Measurements from ENCODE around the gene EDEM3. TPM values are rescaled to one million over a fixed set of nuclear protein-coding genes. Genes with fewer than 3 reads are reported as not detected.
"Not testable (repeated sequence)": the region's sequence is repeated elsewhere in the genome, so short reads cannot be mapped to it uniquely, and the experiment has no call there.

The EDEM3 gene
- 10 to 100 TPM; 18.0 to 20.4 (median 19.1) TPM for total RNA-seq

- Mint-ChIP-seq H3K4me1 (ENCODE audit: low read depth) (peaks cover 44% of the 10 kb centered on the region), H3K36me3 (ENCODE audit: insufficient read depth) (peaks cover 2% of the 10 kb centered on the region), H3K4me3 (peak within 1 kb of the TSS; percentile 94), H3K27me3 (ENCODE audit: low read depth) (peaks cover 2% of the 10 kb centered on the region), H3K9me3 (no peaks in the 10 kb centered on the region)
- ATAC-seq = peak; percentile 93 to 94
- DNase-seq = peak; percentile 96
These were observed at the start of gene EDEM3 for GRCh38 chr1:184754476-184755225. Gene EDEM3 (minus strand): TSS chr1:184754858. CDS start chr1:184754646, 212 bp downstream.

- H3K9me3 Mint-ChIP-seq = no peaks in the 10 kb centered on the region
- peaks cover 6% of the 10 kb centered on the region for H3K4me1 Mint-ChIP-seq (ENCODE audit: low read depth)
- no peaks in the 10 kb centered on the region for H3K27me3 Mint-ChIP-seq (ENCODE audit: low read depth)
- peaks cover 2% of the 10 kb centered on the region for H3K36me3 Mint-ChIP-seq (ENCODE audit: insufficient read depth)
- ATAC-seq (no peak), DNase-seq (no peak)
- no peak overlapping the region for H3K4me3 Mint-ChIP-seq
These were observed 49.6 kb upstream of the EDEM3 start for GRCh38 chr1:184804220-184804619.

- no peaks in the 10 kb centered on the region for H3K27me3 Mint-ChIP-seq (ENCODE audit: low read depth)
- H3K4me3 Mint-ChIP-seq = no peak overlapping the region
- DNase-seq (no peak), ATAC-seq (no peak)
- H3K9me3 Mint-ChIP-seq = no peaks in the 10 kb centered on the region
- H3K4me1 Mint-ChIP-seq (ENCODE audit: low read depth) = peaks cover 6% of the 10 kb centered on the region
- H3K36me3 Mint-ChIP-seq (ENCODE audit: insufficient read depth) = peaks cover 2% of the 10 kb centered on the region
These were observed 48.5 kb upstream of the EDEM3 start for GRCh38 chr1:184803180-184803492.

GRCh38 chr1:184802354-184803179, 47.9 kb upstream of the EDEM3 start:
- H3K4me1 Mint-ChIP-seq (ENCODE audit: low read depth) = peaks cover 6% of the 10 kb centered on the region
- no peak for DNase-seq
- ATAC-seq = no peak
- no peaks in the 10 kb centered on the region for H3K9me3 Mint-ChIP-seq
- H3K36me3 Mint-ChIP-seq (ENCODE audit: insufficient read depth) = peaks cover 5% of the 10 kb centered on the region
- H3K27me3 Mint-ChIP-seq (ENCODE audit: low read depth) = no peaks in the 10 kb centered on the region
- H3K4me3 Mint-ChIP-seq = no peak overlapping the region

- ATAC-seq = no peak
- DNase-seq = no peak
- peaks cover 5% of the 10 kb centered on the region for H3K4me1 Mint-ChIP-seq (ENCODE audit: low read depth)
- peaks cover 5% of the 10 kb centered on the region for H3K36me3 Mint-ChIP-seq (ENCODE audit: insufficient read depth)
- H3K9me3 Mint-ChIP-seq = no peaks in the 10 kb centered on the region
- no peaks in the 10 kb centered on the region for H3K27me3 Mint-ChIP-seq (ENCODE audit: low read depth)
- no peak overlapping the region for H3K4me3 Mint-ChIP-seq
These were observed 46.8 kb upstream of the EDEM3 start for GRCh38 chr1:184801503-184801902.

GRCh38 chr1:184800876-184801275, 46.2 kb upstream of the EDEM3 start:
- DNase-seq = no peak
- peaks cover 7% of the 10 kb centered on the region for H3K36me3 Mint-ChIP-seq (ENCODE audit: insufficient read depth)
- H3K27me3 Mint-ChIP-seq (ENCODE audit: low read depth) = no peaks in the 10 kb centered on the region
- ATAC-seq = no peak
- H3K9me3 Mint-ChIP-seq = no peaks in the 10 kb centered on the region
- H3K4me1 Mint-ChIP-seq (ENCODE audit: low read depth) = peaks cover 4% of the 10 kb centered on the region
- H3K4me3 Mint-ChIP-seq = no peak overlapping the region

- Mint-ChIP-seq H3K9me3 (no peaks in the 10 kb centered on the region), H3K36me3 (ENCODE audit: insufficient read depth) (peaks cover 16% of the 10 kb centered on the region), H3K4me3 (no peak overlapping the region), H3K27me3 (ENCODE audit: low read depth) (no peaks in the 10 kb centered on the region), H3K4me1 (ENCODE audit: low read depth) (peaks cover 8% of the 10 kb centered on the region)
- ATAC-seq (no peak), DNase-seq (no peak)
These were observed 39.3 kb upstream of the EDEM3 start for GRCh38 chr1:184793967-184794366.

GRCh38 chr1:184792450-184792969, 37.9 kb upstream of the EDEM3 start:
- Mint-ChIP-seq H3K9me3 (no peaks in the 10 kb centered on the region), H3K4me3 (no peak overlapping the region), H3K36me3 (ENCODE audit: insufficient read depth) (peaks cover 13% of the 10 kb centered on the region), H3K4me1 (ENCODE audit: low read depth) (peaks cover 8% of the 10 kb centered on the region), H3K27me3 (ENCODE audit: low read depth) (no peaks in the 10 kb centered on the region)
- no peak for DNase-seq
- peak; percentile 53 to 70 for ATAC-seq

GRCh38 chr1:184791550-184791900, 36.9 kb upstream of the EDEM3 start:
- Mint-ChIP-seq H3K27me3 (ENCODE audit: low read depth) (no peaks in the 10 kb centered on the region), H3K4me3 (no peak overlapping the region), H3K4me1 (ENCODE audit: low read depth) (peaks cover 8% of the 10 kb centered on the region), H3K36me3 (ENCODE audit: insufficient read depth) (peaks cover 15% of the 10 kb centered on the region), H3K9me3 (no peaks in the 10 kb centered on the region)
- ATAC-seq = no peak
- DNase-seq = no peak

GRCh38 chr1:184790642-184791549, 36.2 kb upstream of the EDEM3 start:
- Mint-ChIP-seq H3K36me3 (ENCODE audit: insufficient read depth) (peaks cover 13% of the 10 kb centered on the region), H3K4me3 (no peak overlapping the region), H3K27me3 (ENCODE audit: low read depth) (no peaks in the 10 kb centered on the region), H3K4me1 (ENCODE audit: low read depth) (peaks cover 8% of the 10 kb centered on the region), H3K9me3 (no peaks in the 10 kb centered on the region)
- ATAC-seq = no peak
- no peak for DNase-seq

GRCh38 chr1:184789884-184790283, 35.2 kb upstream of the EDEM3 start:
- H3K4me1 Mint-ChIP-seq (ENCODE audit: low read depth) = peaks cover 8% of the 10 kb centered on the region
- DNase-seq (no peak), ATAC-seq (no peak)
- peaks cover 9% of the 10 kb centered on the region for H3K9me3 Mint-ChIP-seq
- peaks cover 16% of the 10 kb centered on the region for H3K36me3 Mint-ChIP-seq (ENCODE audit: insufficient read depth)
- no peaks in the 10 kb centered on the region for H3K27me3 Mint-ChIP-seq (ENCODE audit: low read depth)
- no peak overlapping the region for H3K4me3 Mint-ChIP-seq

- no peak for ATAC-seq
- no peaks in the 10 kb centered on the region for H3K27me3 Mint-ChIP-seq (ENCODE audit: low read depth)
- no peak overlapping the region for H3K4me3 Mint-ChIP-seq
- H3K36me3 Mint-ChIP-seq (ENCODE audit: insufficient read depth) = peaks cover 22% of the 10 kb centered on the region
- H3K4me1 Mint-ChIP-seq (ENCODE audit: low read depth) = peaks cover 8% of the 10 kb centered on the region
- no peak for DNase-seq
- H3K9me3 Mint-ChIP-seq = peaks cover 16% of the 10 kb centered on the region
These were observed 34.3 kb upstream of the EDEM3 start for GRCh38 chr1:184788970-184789369.

GRCh38 chr1:184785529-184785928, 30.9 kb upstream of the EDEM3 start:
- ATAC-seq (no peak), DNase-seq (no peak)
- Mint-ChIP-seq H3K27me3 (ENCODE audit: low read depth) (no peaks in the 10 kb centered on the region), H3K36me3 (ENCODE audit: insufficient read depth) (peaks cover 36% of the 10 kb centered on the region), H3K9me3 (peaks cover 38% of the 10 kb centered on the region), H3K4me1 (ENCODE audit: low read depth) (no peaks in the 10 kb centered on the region), H3K4me3 (no peak overlapping the region)

- H3K4me3 Mint-ChIP-seq; H3K4me1 Mint-ChIP-seq (ENCODE audit: low read depth); DNase-seq; ATAC-seq; H3K27me3 Mint-ChIP-seq (ENCODE audit: low read depth): not testable (repeated sequence)
- peaks cover 38% of the 10 kb centered on the region for H3K9me3 Mint-ChIP-seq
- peaks cover 31% of the 10 kb centered on the region for H3K36me3 Mint-ChIP-seq (ENCODE audit: insufficient read depth)
These were observed 29.1 kb upstream of the EDEM3 start for GRCh38 chr1:184783723-184784122.

Measured in activated T-cell treated with anti-CD3 and anti-CD28 coated beads, Interleukin-2, amount 50 U/mL, for 4 hours (primary cell).